HG03159 (cell line): Measurements from ENCODE around the gene STAT3.
"Not testable (repeated sequence)": the region's sequence is repeated elsewhere in the genome, so short reads cannot be mapped to it uniquely, and the experiment has no call there.

Experiments
- ATAC-seq: cut with Tn5 transposase; IDR thresholded peaks from one replicate; pipeline ENCODE4 v1.9.1; 2021; ENCODE audit warnings: mild to moderate bottlenecking, moderate library complexity; ENCODE audit not compliant: unreplicated experiment

Gene STAT3

DNA sequence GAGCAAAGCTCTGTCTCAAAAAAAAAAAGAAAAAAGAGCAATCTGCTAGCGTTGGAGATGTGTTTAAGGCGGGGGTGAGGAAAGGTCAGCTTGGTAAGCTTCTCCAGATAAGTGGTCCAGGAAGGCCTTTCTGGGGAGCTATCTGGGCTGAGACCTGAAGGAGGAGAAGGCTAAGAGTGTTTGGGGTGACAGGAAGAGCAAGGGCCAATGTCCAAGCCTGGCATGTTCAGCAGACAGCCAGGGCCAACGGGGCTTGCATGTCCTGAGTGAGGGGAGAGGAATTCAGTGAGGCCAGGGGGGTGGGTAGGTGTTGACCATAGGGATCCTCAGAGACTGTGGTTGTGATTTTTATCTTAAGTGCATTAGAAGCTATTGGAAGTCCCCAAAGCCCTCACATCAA, 84.5 kb downstream of the STAT3 start:
- no peak for ATAC-seq

DNA sequence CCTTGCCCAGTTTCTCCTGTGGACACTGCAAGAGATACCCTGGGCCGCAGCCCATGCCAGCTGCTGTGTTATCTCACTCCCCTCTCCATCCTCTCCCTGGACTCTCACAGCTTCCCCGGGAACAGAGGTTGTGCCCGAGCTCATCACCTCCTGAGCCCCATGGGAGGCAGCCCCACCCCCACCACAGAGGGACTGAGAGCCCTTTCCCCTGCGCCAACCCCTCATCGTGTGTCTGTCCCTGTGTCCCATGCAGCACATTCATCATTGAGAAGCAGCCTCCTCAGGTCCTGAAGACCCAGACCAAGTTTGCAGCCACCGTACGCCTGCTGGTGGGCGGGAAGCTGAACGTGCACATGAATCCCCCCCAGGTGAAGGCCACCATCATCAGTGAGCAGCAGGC, 87.2 kb downstream of the STAT3 start:
- no peak for ATAC-seq

DNA sequence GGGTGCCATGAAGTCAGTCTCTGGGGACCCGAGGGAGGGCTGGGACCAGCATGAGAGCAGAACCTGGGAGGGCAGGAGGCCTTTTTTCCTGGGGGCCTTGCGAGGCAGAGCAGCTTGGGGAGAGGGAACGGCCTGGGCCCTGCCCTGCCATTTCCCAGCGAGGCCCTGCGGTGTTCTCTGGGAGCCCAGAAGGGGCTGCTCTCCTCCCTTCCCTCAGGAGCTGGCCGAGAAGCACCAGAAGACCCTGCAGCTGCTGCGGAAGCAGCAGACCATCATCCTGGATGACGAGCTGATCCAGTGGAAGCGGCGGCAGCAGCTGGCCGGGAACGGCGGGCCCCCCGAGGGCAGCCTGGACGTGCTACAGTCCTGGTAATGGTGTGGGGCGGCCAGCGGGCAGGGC, 88.3 kb downstream of the STAT3 start:
- not testable (repeated sequence) for ATAC-seq

DNA sequence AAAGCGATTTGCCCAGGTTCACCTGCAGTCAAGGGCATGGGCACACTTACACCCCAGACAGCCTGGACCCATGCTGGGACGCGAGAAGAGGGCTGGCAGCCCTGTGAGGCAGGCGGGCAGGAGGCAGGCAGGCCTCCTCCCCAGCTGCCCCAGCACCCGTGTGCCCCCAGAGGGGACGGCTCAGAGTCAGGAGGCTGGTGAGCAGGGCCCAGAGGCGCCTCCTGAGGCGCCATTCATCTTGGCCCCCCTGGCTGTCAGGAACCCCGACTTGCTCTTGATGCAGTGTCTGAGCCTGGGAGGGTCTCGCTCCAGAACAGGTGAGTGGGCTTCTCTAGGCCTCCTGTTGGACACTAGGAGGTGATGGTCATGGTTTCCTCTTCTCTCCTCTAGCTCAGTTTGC, 88.9 kb downstream of the STAT3 start:
- ATAC-seq = not testable (repeated sequence)

DNA sequence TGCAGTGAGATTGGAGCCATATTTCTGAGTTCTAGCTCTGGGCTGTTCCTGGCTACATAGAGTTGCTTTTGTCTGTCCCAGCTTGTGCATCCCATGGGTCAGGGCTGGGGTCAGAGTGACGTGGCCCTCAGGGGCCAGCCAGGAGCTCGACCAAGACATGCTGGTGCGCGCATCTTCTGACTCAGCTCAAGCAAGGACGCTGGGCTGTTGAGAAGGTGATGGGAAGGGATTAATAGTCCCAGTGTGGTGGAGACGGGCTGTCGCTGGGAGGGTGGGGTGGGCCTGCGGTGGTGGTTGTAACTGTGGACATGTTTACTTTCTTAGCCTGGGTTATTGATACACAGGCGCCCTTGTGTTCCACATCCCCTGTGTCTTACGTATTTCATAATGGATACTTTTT, 90.5 kb downstream of the STAT3 start:
- ATAC-seq = not testable (repeated sequence)

DNA sequence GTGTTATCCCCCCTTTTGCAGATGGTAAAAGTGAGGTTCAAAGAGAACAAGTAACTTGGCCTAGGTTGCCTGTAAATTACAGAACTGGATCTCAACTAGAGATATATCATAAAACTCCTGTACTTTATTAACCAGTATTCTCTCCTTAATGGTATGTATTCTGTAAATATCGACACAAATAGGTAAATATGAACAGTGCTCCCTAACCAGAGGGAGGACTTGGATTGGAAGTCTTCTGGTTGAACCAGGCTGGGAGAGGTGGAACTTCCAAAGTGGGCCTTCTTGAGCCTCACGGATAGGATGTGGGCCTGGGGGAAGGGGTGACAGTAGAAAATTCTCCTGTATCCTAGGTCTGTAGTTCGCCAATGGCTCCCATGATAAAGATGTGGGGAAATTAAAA, 92.2 kb downstream of the STAT3 start:
- no peak for ATAC-seq

DNA sequence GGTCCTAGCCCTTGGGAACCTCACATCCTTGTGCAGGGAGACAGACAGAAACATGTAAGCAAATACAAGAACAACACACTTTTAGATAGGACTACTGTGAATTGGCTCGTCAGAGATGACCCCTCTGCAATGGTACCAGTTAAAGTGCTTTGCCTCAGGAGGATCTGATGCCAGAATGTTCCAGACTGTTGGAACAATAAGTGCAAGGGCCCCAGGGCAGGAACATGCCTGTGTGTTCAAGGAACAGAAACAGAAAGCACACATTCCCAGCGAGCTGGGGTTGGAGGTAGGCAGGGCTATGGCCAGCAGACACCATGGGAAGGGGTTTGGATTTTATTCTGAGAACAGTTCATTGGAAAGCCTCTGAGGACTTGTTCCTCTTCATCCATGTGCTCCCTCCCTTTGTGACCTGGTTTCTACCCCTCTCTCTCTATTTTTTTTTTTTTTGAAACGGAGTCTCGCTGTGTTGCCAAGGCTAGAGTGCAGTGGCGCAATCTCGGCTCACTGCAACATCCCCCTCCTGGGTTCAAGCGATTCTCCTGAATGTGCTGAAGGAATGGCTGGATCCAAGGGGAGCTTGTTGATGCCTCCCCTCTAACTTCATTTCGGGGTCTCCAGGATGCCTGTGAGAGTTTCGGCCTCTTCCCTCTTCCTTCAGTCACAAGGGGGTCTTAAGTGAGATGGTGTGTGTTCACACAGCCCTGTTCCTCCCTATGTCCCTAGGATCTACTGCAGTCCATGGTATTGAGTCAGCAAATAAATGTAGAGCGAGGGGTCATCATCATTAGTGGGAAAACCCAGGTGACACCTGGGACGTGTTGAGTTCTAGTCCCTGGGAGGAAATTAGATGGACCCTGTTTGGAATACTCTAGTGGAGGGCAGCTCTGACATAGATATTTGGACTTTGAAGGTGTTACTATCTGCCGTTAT, 93.5 kb downstream of the STAT3 start:
- no peak for ATAC-seq

DNA sequence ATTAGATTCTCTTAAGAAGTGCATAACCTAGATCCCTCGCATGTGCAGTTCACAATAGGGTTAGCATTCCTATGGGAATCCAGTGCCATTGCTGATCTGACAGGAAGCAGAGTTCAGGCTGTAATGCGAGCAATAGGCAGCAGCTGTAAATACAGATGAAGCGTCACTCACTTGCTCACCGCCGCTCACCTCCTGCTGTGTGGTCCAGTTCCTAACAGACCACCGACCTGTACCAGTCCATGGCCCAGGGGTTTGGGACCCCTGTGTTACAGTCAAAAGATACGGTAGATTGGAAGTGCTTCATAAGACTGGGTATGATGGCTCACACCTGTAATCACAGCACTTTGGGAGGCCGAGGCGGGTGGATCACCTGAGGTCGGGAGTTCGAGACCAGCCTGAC, 97.1 kb downstream of the STAT3 start:
- ATAC-seq = no peak

DNA sequence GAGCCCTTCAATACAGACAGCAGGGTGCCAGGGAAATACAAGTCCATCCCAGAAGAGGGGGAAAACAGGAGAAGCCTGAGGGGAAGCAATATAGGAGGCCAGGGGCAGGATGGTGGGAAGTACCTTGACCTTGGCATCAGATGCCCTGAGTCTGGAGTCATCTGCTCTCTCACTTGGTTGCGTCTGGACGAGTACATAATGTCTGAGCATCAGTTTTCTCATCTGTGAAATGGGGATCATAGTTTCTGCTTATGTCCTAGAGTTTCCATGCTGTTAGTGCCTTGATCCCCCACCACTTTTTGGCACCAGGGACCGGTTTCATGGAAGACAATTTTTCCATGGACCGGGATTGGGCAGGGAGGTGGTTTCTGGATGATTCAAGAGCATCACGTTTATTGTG, 97.7 kb downstream of the STAT3 start:
- ATAC-seq = no peak

DNA sequence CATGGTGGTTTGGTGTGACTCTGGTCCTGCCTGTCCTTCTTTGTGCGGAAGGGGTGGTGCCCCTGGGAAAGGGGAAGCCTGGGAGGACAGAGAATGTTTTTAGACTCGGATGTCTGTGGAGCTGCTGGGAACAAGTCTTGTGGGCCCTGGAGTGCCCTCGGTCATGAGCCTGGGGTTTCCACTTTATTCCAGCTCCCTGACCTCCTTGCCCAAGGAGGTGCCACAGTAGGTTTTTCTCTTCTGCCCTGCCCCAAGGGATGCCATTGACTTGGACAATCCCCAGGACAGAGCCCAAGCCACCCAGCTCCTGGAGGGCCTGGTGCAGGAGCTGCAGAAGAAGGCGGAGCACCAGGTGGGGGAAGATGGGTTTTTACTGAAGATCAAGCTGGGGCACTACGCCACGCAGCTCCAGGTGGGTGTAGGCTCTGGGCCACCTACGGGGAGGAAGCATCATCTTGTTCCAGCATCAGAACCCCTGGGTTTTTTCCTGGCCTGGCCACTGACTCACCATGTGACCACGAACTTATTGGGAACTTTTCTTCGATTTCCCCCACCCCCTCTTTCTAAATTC, 98.5 kb downstream of the STAT3 start:
- no peak for ATAC-seq

DNA sequence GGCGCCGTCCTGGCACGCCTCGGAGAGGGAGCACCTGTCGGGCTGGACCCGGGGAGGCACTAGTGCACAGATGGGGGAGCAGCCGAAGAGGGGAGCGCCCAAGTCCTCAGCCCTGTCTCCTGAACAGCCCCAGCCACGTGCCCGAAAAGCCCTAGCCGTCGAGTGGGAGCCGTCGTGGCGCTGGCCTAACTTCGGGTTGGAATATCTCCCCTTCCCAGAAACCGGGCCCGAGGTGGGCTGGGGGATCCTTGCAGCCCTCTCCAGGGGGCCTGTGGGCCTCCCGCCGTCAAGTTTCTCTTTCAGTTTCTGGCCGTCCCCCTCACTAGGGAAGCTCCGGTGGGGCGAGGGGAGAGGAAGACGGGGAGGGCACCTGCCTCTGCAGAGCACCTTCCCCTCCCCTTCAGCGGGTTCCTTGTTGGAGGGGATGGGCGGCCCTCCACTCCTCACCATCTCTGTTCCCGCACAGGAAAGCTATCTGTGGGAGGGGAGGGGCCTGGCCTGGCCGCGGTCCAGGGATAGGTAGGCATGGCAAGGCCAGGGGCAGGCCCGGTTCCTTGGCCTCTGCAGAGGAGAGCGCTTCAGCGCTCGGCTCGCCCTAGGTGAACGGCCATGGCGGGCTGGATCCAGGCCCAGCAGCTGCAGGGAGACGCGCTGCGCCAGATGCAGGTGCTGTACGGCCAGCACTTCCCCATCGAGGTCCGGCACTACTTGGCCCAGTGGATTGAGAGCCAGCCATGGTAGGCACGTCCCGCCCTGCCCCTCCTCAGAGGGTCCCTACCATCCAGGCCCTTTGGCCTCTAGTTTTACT, 99.2 kb downstream of the STAT3 start:
- peak; percentile 22 for ATAC-seq

DNA sequence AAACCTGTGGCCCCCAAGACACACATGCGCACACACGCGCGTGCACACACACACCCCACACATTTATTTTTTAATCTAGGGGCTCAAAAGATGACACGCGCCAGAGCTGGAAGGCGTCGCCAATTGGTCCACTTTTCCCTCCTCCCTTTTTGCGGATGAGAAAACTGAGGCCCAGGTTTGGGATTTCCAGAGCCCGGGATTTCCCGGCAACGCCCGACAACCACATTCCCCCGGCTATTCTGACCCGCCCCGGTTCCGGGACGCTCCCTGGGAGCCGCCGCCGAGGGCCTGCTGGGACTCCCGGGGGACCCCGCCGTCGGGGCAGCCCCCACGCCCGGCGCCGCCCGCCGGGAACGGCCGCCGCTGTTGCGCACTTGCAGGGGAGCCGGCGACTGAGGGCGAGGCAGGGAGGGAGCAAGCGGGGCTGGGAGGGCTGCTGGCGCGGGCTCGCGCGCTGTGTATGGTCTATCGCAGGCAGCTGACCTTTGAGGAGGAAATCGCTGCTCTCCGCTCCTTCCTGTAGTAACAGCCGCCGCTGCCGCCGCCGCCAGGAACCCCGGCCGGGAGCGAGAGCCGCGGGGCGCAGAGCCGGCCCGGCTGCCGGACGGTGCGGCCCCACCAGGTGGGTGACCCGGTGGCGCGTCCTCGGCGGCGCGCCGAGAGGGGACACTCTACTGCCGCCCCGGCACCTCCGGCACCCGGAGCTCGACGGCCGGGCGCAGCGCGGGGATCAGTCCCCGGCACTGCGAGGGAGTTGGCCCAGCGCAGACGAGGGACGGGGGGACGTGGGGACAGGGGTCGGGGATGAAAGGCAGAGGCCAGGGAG, 100.1 kb downstream of the STAT3 start, which contains the start of gene STAT5A:
Gene STAT5A, plus strand, starts transcription at position 522 of the 826 bp plus-strand sequence. CDS start 914 bp downstream, outside the sequence.
- peak; percentile 50 for ATAC-seq

DNA sequence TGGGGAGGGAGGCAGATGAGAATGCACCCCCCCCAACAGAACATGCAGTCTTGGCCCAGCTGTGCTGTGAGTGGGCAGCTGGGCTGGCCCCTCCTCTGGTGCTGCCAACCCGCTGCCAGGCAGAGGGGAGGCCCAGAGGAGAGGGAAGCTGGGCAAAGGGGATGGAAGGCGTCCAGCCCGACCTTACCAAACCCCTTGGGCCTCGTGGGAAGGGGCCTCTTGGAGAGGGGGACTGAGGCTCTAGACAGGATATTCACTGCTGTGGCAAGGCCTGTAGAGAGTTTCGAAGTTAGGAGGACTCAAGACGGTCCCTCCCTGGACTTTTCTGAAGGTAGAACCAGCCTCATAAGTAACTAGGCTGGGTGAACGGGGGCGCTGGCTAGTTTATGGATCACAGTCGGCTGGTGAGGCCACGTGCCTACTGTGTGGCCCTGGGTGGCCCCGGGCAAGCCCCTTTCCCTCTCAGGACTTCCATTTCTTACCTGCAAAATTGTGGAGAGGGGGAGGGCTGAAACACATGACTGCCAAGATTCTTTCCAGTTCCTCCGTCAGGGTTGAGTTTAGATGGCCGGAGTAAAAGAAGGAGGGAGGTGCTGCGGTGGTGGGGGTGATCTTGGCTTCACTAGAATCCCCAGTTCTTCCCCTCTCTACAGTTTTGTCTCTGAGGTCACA, 100.8 kb downstream of the STAT3 start:
- no peak for ATAC-seq

DNA sequence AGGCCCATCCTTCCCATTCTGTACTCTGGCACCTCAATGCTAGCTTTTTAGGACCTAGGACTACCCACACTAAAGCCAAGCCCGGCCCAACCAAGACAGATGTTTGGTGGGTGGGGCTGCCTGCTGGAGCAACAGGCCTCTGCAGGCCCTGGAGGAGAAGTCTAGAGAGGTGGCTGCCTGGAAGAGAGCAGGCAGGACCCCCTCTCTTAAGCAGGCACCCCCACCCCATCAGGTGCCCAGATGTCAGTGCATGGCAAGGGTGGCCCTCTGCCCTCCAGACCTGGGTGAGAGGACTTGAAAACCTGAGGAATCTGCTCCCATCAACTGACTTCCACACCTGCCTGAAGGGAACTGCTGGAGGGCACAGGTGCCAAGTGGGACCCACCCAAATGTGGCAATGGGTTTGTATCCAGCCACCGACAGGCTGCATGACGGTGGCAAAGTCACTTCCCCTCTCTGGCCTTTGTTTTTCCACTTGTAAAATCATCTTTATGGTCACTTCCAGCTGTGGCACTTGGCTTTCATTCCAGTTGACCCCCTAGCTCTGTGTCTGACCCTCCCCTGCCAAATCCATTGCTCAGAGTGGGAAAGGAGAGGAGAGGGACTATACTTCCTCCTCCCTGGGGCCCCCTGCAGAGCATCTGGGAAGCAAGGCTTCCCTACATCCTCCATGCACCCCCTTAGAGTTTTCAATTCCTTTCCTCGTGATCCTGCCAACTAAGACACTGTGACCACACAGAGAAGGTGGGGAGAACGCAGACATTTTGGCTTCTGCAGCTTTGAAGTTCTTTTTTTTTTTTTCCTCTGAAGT, 101.6 kb downstream of the STAT3 start:
- no peak for ATAC-seq

DNA sequence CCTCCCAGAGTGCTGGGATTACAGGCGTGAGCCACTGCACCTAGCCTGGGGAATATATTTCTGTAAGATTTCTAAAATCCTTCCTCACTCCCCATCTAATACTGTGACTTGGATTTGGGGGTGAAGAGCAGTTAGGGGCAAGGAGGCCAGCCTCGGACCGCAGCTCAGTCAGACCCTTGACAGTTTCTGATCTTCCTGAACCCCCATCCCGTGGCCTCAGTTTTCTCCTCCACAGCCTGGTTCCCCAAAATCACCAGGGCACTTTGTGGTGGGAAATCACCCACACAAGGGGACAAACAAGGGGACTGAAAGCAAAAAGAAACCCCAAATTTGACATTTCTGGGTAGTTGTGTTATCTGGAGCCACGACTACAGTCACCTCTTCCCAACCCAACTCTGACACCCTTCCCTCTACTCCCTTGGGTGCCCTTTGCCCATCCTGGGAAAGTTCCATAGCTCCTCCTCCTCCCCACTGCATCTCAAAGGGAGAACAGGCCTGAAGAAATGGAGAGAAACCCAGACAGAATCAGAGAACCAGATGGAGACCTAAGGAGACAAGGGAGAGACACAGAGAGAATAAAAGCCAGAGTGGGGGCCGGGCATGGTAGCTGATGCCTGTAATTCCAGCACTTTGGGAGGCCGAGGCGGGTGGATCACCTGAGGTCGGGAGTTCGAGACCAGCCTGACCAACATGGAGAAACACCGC, 102.7 kb downstream of the STAT3 start:
- no peak for ATAC-seq

DNA sequence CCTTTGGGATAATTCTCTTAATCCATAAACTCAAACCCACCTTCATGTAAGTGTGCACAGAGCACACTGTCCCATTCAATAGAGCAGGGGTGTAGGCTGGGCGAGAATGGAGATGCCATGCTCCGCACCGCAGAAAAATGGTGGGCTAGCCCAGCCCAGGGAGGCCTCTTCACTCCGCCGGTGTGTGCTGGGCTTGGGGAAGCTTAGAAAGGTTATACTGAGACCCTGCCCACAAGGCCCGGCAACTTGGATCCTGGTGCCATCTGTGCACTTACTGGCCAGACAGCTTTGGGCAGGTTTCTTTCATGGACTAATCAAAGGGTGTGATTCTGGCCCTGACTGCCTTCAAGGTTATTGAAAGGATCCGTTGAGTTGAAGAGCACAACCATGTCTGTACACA, 103.7 kb downstream of the STAT3 start:
- ATAC-seq = no peak

DNA sequence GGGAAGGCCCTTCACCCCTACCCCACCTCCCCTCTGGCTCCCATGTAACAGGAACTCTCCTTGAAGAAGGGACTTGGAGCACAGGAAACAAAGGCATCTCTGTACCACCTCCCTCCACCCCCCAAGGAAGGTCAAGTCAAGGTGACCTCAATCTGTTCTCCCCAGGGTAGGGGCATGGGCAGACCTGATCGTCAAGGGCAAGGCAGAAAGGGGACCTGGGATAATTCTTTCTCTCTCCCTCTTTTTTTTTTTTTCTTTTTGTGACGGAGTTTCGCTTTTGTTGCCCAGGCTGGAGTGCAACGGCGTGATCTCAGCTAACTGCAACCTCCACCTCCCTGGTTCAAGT, 104.2 kb downstream of the STAT3 start:
- ATAC-seq = no peak

DNA sequence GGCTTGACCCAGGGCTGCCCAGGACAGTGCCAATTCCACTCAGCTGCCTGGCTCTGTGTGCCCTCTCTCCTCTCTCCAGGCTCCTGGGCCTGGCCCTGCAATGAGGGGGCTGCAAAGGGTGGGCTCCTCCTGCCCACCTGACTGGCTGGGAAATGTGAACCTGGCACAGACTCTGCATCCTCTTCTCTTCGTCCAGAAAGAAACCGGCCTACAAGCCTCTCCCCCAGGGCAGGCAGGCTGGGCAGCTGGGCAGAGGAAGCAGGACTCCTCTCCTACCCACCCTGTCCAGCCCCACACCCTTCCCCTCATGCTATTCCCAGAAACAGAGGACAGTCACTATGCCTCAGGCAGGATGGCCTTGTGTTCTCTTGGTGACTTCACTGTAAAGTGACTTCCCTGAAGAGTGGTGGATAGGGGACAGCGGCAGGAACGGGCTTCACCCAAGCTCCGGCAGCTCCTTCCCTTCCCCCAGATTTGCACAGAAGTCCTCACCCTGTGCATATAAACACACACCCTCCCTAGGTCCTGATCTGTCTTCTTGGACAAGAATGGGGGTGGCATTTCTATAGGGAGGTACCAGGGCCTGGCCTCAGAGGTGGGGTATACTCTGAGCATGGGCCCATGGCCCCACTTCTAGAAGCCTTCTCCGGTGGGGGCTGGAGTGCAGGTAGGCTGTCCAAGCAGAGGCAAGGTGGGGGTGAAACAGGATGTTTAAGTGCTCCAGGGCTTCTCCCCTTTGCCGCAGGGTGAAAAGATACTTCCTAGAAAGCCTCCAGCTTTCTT, 104.8 kb downstream of the STAT3 start:
- ATAC-seq = no peak
